HEK293 (cell line): ENCODE results near the gene KRTAP10-5.

Experiments used
- CTCF ChIA-PET: fragments of 350-600 bp; formaldehyde crosslinking; extraction: SDS; loops from one replicate; lab custom pipeline; 2021; ENCODE audit warnings: antibody characterized with exemption; lab: Yijun Ruan, JAX
- POLR2A ChIA-PET: fragments of 300-600 bp; formaldehyde crosslinking; extraction: SDS; loops from one replicate; lab custom pipeline; 2020; ENCODE audit warnings: antibody characterized with exemption, inconsistent platforms; lab: Yijun Ruan, JAX
- H3K27ac ChIP-seq: fragments of 200-500 bp; sonication (Bioruptor generic); 2 replicates; pipeline ENCODE4 v1.5.1; 2014; ENCODE audit warnings: low read depth, low read length, control low read depth, inconsistent platforms; ENCODE audit errors: extremely low read depth
- H3K36me3 ChIP-seq, 2 experiments: fragments of 200-500 bp in 1 of 2; sonication (Bioruptor generic) in 1 of 2; 1 replicate in 1 of 2; 2 replicates in 1 of 2; pipeline ENCODE4 v1.5.1; 2014 to 2017; ENCODE audit warnings: inconsistent platforms in 2 of 2, low read length in 2 of 2; ENCODE audit not compliant: control insufficient read depth in 2 of 2, insufficient read depth in 1 of 2
- H3K4me1 ChIP-seq: fragments of 200-500 bp; sonication (Bioruptor generic); 2 replicates; pipeline ENCODE4 v1.5.1; 2014; ENCODE audit warnings: mild to moderate bottlenecking, low read length, inconsistent platforms; ENCODE audit not compliant: control insufficient read depth, insufficient read depth
- H3K4me3 ChIP-seq: 2 replicates; pipeline ENCODE4 v1.5.1; 2011; ENCODE audit warnings: low read depth, mild to moderate bottlenecking, control low read depth, low read length, moderate library complexity
- H3K9me3 ChIP-seq: fragments of 200-500 bp; sonication (Bioruptor generic); 2 replicates; pipeline ENCODE4 v1.5.1; 2014; ENCODE audit warnings: low read depth, low read length, inconsistent platforms; ENCODE audit not compliant: control insufficient read depth, insufficient read depth
- KLF1 ChIP-seq: fragments of 450-650 bp; formaldehyde crosslinking; IDR thresholded peaks from 2 replicates; pipeline ENCODE4 v1.5.1; 2016; ENCODE audit warnings: missing biosample characterization, missing genetic modification characterization
- KLF8 ChIP-seq: fragments of 450-650 bp; formaldehyde crosslinking; IDR thresholded peaks from 2 replicates; pipeline ENCODE4 v1.5.1; 2016; ENCODE audit warnings: missing biosample characterization, missing genetic modification characterization
- MZF1 ChIP-seq: fragments of 450-650 bp; formaldehyde crosslinking; IDR thresholded peaks from 2 replicates; pipeline ENCODE4 v1.5.1; 2017; ENCODE audit warnings: missing biosample characterization, missing genetic modification characterization, borderline replicate concordance
- OSR2 ChIP-seq: fragments of 450-650 bp; formaldehyde crosslinking; IDR thresholded peaks from 2 replicates; pipeline ENCODE4 v1.5.1; 2016; ENCODE audit warnings: missing biosample characterization, missing genetic modification characterization
- SCRT2 ChIP-seq: fragments of 450-650 bp; formaldehyde crosslinking; IDR thresholded peaks from 2 replicates; pipeline ENCODE4 v1.5.1; 2016; ENCODE audit warnings: missing biosample characterization, missing genetic modification characterization
- SP3 ChIP-seq: fragments of 450-650 bp; formaldehyde crosslinking; IDR thresholded peaks from 2 replicates; pipeline ENCODE4 v1.5.1; 2016; ENCODE audit warnings: missing biosample characterization, missing genetic modification characterization
- WT1 ChIP-seq: fragments of 450-650 bp; formaldehyde crosslinking; IDR thresholded peaks from 2 replicates; pipeline ENCODE4 v1.5.1; 2016; ENCODE audit warnings: missing biosample characterization, missing genetic modification characterization
- ZBTB20 ChIP-seq: fragments of 450-650 bp; formaldehyde crosslinking; IDR thresholded peaks from 2 replicates; pipeline ENCODE4 v1.5.1; 2016; ENCODE audit warnings: missing biosample characterization, missing genetic modification characterization
- ZBTB48 ChIP-seq: fragments of 450-650 bp; formaldehyde crosslinking; IDR thresholded peaks from 2 replicates; pipeline ENCODE4 v1.5.1; 2016; ENCODE audit warnings: missing biosample characterization, missing genetic modification characterization
- ZNF138 ChIP-seq: fragments of 450-650 bp; formaldehyde crosslinking; IDR thresholded peaks from 2 replicates; pipeline ENCODE4 v1.5.1; 2016; ENCODE audit warnings: missing biosample characterization, missing genetic modification characterization, borderline replicate concordance
- ZNF16 ChIP-seq: fragments of 450-650 bp; formaldehyde crosslinking; IDR thresholded peaks from 2 replicates; pipeline ENCODE4 v1.5.1; 2016; ENCODE audit warnings: low read depth, missing biosample characterization, missing genetic modification characterization
- ZNF214 ChIP-seq: fragments of 450-650 bp; formaldehyde crosslinking; IDR thresholded peaks from 2 replicates; pipeline ENCODE4 v1.5.1; 2017; ENCODE audit warnings: missing biosample characterization, mild to moderate bottlenecking, missing genetic modification characterization, borderline replicate concordance
- ZNF221 ChIP-seq: fragments of 450-650 bp; formaldehyde crosslinking; IDR thresholded peaks from 2 replicates; pipeline ENCODE4 v1.5.1; 2017; ENCODE audit warnings: missing biosample characterization, missing genetic modification characterization, borderline replicate concordance
- ZNF292 ChIP-seq: fragments of 450-650 bp; formaldehyde crosslinking; IDR thresholded peaks from 2 replicates; pipeline ENCODE4 v1.5.1; 2016; ENCODE audit warnings: low read depth, missing biosample characterization, missing genetic modification characterization, borderline replicate concordance
- ZNF302 ChIP-seq: fragments of 450-650 bp; formaldehyde crosslinking; IDR thresholded peaks from 2 replicates; pipeline ENCODE4 v1.5.1; 2016; ENCODE audit warnings: missing biosample characterization, missing genetic modification characterization, low read depth
- ZNF473 ChIP-seq: fragments of 450-650 bp; formaldehyde crosslinking; IDR thresholded peaks from 2 replicates; pipeline ENCODE4 v1.5.1; 2017; ENCODE audit warnings: missing biosample characterization, missing genetic modification characterization
- ZNF571 ChIP-seq: fragments of 450-650 bp; formaldehyde crosslinking; IDR thresholded peaks from 2 replicates; pipeline ENCODE4 v1.5.0; 2017; ENCODE audit warnings: missing biosample characterization, missing genetic modification characterization
- ZNF623 ChIP-seq: fragments of 450-650 bp; formaldehyde crosslinking; IDR thresholded peaks from 2 replicates; pipeline ENCODE4 v1.5.1; 2016; ENCODE audit warnings: missing biosample characterization, missing genetic modification characterization
- ZSCAN30 ChIP-seq: fragments of 450-650 bp; IDR thresholded peaks from 2 replicates; pipeline ENCODE4 v1.5.1; 2018; ENCODE audit warnings: missing biosample characterization, mild to moderate bottlenecking, missing genetic modification characterization, moderate library complexity
- TF ChIP-seq, protein P1 (sequence below): fragments of 450-650 bp; formaldehyde crosslinking; IDR thresholded peaks from 2 replicates; pipeline ENCODE4 v1.5.1; 2016; ENCODE audit warnings: missing biosample characterization, missing genetic modification characterization
- TF ChIP-seq, protein P2 (sequence below): fragments of 450-650 bp; formaldehyde crosslinking; IDR thresholded peaks from 2 replicates; pipeline ENCODE4 v1.5.1; 2016; ENCODE audit warnings: missing biosample characterization, missing genetic modification characterization
- TF ChIP-seq, protein P3 (sequence below): fragments of 450-650 bp; formaldehyde crosslinking; IDR thresholded peaks from 2 replicates; pipeline ENCODE4 v1.5.1; 2016; ENCODE audit warnings: missing biosample characterization, missing genetic modification characterization

KRTAP10-5 gene

DNA sequence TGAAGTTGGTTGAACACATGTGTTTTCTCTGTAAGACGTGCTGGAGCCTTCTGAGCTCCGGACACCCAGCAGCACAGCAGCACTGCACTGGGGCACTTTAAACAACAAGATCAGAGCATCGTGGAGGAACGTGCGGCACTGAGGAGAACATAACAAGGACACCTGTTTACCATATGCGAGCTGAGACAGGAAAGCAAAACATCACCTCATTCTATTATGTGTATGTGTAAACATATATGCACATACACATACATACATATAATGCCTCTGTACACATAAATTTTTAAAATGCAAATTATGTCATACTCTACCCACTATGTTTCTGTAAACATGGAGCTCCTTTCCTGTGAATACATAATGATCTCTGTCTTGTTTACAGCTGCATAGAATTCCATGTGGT is 15.1 kb upstream of the KRTAP10-5 start:
- Histone ChIP-seq H3K9me3 (no peaks in the 10 kb centered on the region), H3K36me3 (no peaks in the 10 kb centered on the region), H3K27ac (no peak overlapping the region)
- POLR2A ChIA-PET, result no interaction called here
- TF ChIP-seq ZNF292 (no peak), ZNF473 (tag by site-specific recombination) (no peak), ZBTB20 (no peak), MZF1 (tag by site-specific recombination) (no peak), ZNF138 (tag by site-specific recombination) (no peak), SP3 (no peak), OSR2 (tag by site-specific recombination) (no peak), ZNF16 (tag by site-specific recombination) (no peak), SCRT2 (tag by site-specific recombination) (no peak), ZNF214 (tag by site-specific recombination) (no peak), KLF8 (no peak), ZNF623 (no peak), ZBTB48 (tag by site-specific recombination) (no peak), WT1 (tag by site-specific recombination) (no peak), ZNF302 (no peak), ZSCAN30 (no peak), ZNF571 (tag by site-specific recombination) (no peak)
- TF ChIP-seq, protein P1, sequence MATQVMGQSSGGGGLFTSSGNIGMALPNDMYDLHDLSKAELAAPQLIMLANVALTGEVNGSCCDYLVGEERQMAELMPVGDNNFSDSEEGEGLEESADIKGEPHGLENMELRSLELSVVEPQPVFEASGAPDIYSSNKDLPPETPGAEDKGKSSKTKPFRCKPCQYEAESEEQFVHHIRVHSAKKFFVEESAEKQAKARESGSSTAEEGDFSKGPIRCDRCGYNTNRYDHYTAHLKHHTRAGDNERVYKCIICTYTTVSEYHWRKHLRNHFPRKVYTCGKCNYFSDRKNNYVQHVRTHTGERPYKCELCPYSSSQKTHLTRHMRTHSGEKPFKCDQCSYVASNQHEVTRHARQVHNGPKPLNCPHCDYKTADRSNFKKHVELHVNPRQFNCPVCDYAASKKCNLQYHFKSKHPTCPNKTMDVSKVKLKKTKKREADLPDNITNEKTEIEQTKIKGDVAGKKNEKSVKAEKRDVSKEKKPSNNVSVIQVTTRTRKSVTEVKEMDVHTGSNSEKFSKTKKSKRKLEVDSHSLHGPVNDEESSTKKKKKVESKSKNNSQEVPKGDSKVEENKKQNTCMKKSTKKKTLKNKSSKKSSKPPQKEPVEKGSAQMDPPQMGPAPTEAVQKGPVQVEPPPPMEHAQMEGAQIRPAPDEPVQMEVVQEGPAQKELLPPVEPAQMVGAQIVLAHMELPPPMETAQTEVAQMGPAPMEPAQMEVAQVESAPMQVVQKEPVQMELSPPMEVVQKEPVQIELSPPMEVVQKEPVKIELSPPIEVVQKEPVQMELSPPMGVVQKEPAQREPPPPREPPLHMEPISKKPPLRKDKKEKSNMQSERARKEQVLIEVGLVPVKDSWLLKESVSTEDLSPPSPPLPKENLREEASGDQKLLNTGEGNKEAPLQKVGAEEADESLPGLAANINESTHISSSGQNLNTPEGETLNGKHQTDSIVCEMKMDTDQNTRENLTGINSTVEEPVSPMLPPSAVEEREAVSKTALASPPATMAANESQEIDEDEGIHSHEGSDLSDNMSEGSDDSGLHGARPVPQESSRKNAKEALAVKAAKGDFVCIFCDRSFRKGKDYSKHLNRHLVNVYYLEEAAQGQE, result no peak
- TF ChIP-seq, protein P2, sequence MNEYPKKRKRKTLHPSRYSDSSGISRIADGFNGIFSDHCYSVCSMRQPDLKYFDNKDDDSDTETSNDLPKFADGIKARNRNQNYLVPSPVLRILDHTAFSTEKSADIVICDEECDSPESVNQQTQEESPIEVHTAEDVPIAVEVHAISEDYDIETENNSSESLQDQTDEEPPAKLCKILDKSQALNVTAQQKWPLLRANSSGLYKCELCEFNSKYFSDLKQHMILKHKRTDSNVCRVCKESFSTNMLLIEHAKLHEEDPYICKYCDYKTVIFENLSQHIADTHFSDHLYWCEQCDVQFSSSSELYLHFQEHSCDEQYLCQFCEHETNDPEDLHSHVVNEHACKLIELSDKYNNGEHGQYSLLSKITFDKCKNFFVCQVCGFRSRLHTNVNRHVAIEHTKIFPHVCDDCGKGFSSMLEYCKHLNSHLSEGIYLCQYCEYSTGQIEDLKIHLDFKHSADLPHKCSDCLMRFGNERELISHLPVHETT, result no peak
- TF ChIP-seq, all 188 proteins: peak for 0
- no peaks in the 10 kb centered on the region for H3K4me1 ChIP-seq
- CTCF ChIA-PET, result interaction anchor here (0.6 to 2.0 kb wide), 2 partner anchors 12 to 153 kb away, joined by 5 to 7 read pairs; no protein-coding TSS in a partner anchor
- no peak overlapping the region for H3K4me3 ChIP-seq

DNA sequence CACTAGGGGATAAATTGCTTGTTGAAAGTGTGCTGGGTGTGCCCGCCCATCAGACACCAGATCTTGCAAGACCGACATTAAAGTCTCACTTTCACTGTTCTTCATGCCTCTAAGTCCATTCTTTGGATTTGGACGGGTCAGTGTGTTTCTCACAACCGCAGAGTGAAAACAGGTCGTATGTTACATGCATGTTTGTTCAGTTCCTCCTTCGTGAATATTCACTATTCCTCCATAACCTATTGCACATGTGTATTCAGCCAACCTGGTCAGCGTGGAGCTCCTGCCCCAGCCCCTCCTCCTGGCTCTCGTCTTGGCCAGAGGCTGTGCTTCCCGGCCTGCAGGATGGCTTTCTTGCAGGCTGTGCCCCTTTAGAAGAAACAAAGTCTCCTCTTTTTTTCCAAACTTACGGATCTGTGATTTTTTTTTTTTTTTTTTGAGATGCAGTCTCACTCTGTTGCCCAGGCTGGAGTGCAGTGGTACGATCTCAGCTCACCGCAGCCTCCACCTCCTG is 14.1 kb upstream of the KRTAP10-5 start:
- ChIA-PET POLR2A (no interaction called here), CTCF (no interaction called here)
- Histone ChIP-seq H3K36me3 (no peaks in the 10 kb centered on the region), H3K27ac (no peak overlapping the region), H3K4me1 (no peaks in the 10 kb centered on the region), H3K4me3 (no peak overlapping the region), H3K9me3 (no peaks in the 10 kb centered on the region)
- TF ChIP-seq, protein P3, sequence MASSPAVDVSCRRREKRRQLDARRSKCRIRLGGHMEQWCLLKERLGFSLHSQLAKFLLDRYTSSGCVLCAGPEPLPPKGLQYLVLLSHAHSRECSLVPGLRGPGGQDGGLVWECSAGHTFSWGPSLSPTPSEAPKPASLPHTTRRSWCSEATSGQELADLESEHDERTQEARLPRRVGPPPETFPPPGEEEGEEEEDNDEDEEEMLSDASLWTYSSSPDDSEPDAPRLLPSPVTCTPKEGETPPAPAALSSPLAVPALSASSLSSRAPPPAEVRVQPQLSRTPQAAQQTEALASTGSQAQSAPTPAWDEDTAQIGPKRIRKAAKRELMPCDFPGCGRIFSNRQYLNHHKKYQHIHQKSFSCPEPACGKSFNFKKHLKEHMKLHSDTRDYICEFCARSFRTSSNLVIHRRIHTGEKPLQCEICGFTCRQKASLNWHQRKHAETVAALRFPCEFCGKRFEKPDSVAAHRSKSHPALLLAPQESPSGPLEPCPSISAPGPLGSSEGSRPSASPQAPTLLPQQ, result no peak
- no peak for TF ChIP-seq ZNF221
- 0 out of 2 replicates have a peak, but pooled peaks have one; percentile 39 for TF ChIP-seq KLF1 (tag by site-specific recombination)
